Measurements from ENCODE around the gene RBP3. TPM values are rescaled to one million over a fixed set of nuclear protein-coding genes. Genes with fewer than 3 reads are reported as not detected.

RBP3 gene
- polyA plus RNA-seq, 1 donor from 2014 or later, result not detected

DNA sequence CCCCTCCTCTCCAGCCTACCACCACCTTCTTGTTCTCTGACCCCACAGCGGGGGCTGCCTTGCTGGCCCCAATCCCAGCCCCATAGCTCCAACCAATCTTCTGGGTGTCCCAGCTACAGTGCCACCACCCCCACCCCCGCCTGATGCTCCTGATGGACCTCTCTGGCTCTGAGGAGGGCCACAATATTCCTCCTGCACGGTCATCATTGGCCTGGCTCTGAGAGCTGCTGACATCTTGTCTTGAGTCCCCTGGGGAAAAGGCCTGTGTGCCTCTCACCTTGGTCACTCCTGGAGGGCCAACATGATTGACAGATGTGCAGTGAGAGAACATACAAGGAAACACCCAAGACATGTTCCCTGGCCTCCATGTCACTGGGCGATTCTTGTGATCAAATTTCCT is 18.3 kb upstream of the RBP3 start:
- Histone ChIP-seq H3K9me2 (ENCODE audit: insufficient read depth, low read length) (no peaks in the 10 kb centered on the region), H3K27ac (ENCODE audit: low read length) (no peak overlapping the region), H4K20me1 (ENCODE audit: insufficient read depth) (no peaks in the 10 kb centered on the region), H3K4me3 (ENCODE audit: low read length) (no peak overlapping the region), H3K36me3 (ENCODE audit: insufficient read depth, low read length) (no peaks in the 10 kb centered on the region), H3K79me2 (replicated peaks; ENCODE audit: insufficient read depth, low read length) (no peaks in the 10 kb centered on the region), H3K4me2 (ENCODE audit: low read length) (no peak overlapping the region), H3F3A (ENCODE audit: insufficient read depth, low read length, poor library complexity, severe bottlenecking) (no peaks in the 10 kb centered on the region), H3K9me3 (ENCODE audit: low read length) (no peaks in the 10 kb centered on the region), H2AFZ (ENCODE audit: low read depth, low read length) (no peak overlapping the region), H3K27me3 (ENCODE audit: insufficient read depth, low read depth, low read length) (no peaks in the 10 kb centered on the region), H3K9ac (ENCODE audit: low read length) (no peak overlapping the region)
- TF ChIP-seq, protein P1, sequence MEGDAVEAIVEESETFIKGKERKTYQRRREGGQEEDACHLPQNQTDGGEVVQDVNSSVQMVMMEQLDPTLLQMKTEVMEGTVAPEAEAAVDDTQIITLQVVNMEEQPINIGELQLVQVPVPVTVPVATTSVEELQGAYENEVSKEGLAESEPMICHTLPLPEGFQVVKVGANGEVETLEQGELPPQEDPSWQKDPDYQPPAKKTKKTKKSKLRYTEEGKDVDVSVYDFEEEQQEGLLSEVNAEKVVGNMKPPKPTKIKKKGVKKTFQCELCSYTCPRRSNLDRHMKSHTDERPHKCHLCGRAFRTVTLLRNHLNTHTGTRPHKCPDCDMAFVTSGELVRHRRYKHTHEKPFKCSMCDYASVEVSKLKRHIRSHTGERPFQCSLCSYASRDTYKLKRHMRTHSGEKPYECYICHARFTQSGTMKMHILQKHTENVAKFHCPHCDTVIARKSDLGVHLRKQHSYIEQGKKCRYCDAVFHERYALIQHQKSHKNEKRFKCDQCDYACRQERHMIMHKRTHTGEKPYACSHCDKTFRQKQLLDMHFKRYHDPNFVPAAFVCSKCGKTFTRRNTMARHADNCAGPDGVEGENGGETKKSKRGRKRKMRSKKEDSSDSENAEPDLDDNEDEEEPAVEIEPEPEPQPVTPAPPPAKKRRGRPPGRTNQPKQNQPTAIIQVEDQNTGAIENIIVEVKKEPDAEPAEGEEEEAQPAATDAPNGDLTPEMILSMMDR (IDR thresholded peaks at IDR 0.05; ENCODE audit: poor library complexity, severe bottlenecking), result no peak
- TF ChIP-seq, protein P2, sequence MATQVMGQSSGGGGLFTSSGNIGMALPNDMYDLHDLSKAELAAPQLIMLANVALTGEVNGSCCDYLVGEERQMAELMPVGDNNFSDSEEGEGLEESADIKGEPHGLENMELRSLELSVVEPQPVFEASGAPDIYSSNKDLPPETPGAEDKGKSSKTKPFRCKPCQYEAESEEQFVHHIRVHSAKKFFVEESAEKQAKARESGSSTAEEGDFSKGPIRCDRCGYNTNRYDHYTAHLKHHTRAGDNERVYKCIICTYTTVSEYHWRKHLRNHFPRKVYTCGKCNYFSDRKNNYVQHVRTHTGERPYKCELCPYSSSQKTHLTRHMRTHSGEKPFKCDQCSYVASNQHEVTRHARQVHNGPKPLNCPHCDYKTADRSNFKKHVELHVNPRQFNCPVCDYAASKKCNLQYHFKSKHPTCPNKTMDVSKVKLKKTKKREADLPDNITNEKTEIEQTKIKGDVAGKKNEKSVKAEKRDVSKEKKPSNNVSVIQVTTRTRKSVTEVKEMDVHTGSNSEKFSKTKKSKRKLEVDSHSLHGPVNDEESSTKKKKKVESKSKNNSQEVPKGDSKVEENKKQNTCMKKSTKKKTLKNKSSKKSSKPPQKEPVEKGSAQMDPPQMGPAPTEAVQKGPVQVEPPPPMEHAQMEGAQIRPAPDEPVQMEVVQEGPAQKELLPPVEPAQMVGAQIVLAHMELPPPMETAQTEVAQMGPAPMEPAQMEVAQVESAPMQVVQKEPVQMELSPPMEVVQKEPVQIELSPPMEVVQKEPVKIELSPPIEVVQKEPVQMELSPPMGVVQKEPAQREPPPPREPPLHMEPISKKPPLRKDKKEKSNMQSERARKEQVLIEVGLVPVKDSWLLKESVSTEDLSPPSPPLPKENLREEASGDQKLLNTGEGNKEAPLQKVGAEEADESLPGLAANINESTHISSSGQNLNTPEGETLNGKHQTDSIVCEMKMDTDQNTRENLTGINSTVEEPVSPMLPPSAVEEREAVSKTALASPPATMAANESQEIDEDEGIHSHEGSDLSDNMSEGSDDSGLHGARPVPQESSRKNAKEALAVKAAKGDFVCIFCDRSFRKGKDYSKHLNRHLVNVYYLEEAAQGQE (IDR thresholded peaks at IDR 0.05; ENCODE audit: borderline replicate concordance), result no peak
- TF ChIP-seq RAD21 (conservative IDR thresholded peaks at IDR 0.05) (no peak), SMC3 (conservative IDR thresholded peaks at IDR 0.05; ENCODE audit: poor library complexity) (no peak), EZH2 (IDR thresholded peaks at IDR 0.05; ENCODE audit: borderline replicate concordance, insufficient read depth, low read length, poor library complexity, severe bottlenecking) (no peak), POLR2AphosphoS5 (IDR thresholded peaks at IDR 0.05) (no peak), MXI1 (conservative IDR thresholded peaks at IDR 0.05; ENCODE audit: poor library complexity, severe bottlenecking) (no peak), TAF1 (IDR thresholded peaks at IDR 0.05; ENCODE audit: low read depth) (no peak), EP300 (conservative IDR thresholded peaks at IDR 0.05; ENCODE audit: poor library complexity, severe bottlenecking) (no peak)

DNA sequence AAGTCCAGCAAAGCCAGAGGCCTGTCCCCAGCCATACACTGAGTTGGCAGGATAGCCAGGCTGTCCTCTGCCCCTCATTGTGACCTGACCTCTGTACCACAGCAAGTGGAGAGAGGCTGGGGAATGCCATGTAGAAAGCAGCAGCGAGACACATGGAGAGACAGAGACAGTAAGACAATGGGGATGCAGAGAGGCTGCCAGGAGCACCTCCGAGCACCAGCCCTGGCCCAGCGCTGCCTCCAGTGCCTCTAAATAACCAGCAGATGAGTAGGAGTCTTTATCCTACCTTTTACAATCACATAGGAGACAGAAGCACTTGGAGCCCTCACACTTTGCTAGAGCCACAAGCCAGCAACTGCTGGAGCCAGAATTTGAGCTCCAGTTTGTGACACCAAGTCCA is 17.8 kb upstream of the RBP3 start:
- TF ChIP-seq, protein P1 (IDR thresholded peaks at IDR 0.05; ENCODE audit: poor library complexity, severe bottlenecking), result no peak
- TF ChIP-seq MXI1 (conservative IDR thresholded peaks at IDR 0.05; ENCODE audit: poor library complexity, severe bottlenecking) (no peak), RAD21 (conservative IDR thresholded peaks at IDR 0.05) (no peak), SMC3 (conservative IDR thresholded peaks at IDR 0.05; ENCODE audit: poor library complexity) (no peak), EZH2 (IDR thresholded peaks at IDR 0.05; ENCODE audit: borderline replicate concordance, insufficient read depth, low read length, poor library complexity, severe bottlenecking) (no peak), EP300 (conservative IDR thresholded peaks at IDR 0.05; ENCODE audit: poor library complexity, severe bottlenecking) (no peak)

More for the DNA sequence above, 17.8 kb upstream of the RBP3 start:
- Histone ChIP-seq H3F3A (ENCODE audit: insufficient read depth, low read length, poor library complexity, severe bottlenecking) (no peaks in the 10 kb centered on the region), H3K9me2 (ENCODE audit: insufficient read depth, low read length) (no peaks in the 10 kb centered on the region), H4K20me1 (ENCODE audit: insufficient read depth) (no peaks in the 10 kb centered on the region), H3K4me2 (ENCODE audit: low read length) (no peak overlapping the region), H3K27ac (ENCODE audit: low read length) (no peak overlapping the region), H3K27me3 (ENCODE audit: insufficient read depth, low read depth, low read length) (no peaks in the 10 kb centered on the region), H2AFZ (ENCODE audit: low read depth, low read length) (no peak overlapping the region), H3K79me2 (replicated peaks; ENCODE audit: insufficient read depth, low read length) (no peaks in the 10 kb centered on the region), H3K36me3 (ENCODE audit: insufficient read depth, low read length) (no peaks in the 10 kb centered on the region), H3K9ac (ENCODE audit: low read length) (no peak overlapping the region), H3K4me3 (ENCODE audit: low read length) (no peak overlapping the region), H3K9me3 (ENCODE audit: low read length) (no peaks in the 10 kb centered on the region)

Data from neural cell (in vitro differentiated cells).